Suprapubic skin (tissue), 4 donors: Measurements from ENCODE around the gene HOXA9. TPM values are rescaled to one million over a fixed set of nuclear protein-coding genes. Genes with fewer than 3 reads are reported as not detected.
A peak's percentile ranks its signal among the peaks of the same experiment; 100 is the strongest.

ENCODE experiments used
- DNase-seq, 2 donors: peaks; one replicate each; pipeline ENCODE4 v3.0.0-alpha.2; 2019; ENCODE audit warnings: low spot score in 2 of 2
- H3K27ac ChIP-seq: fragments of 200-600 bp; sonication (generic); one replicate; pipeline ENCODE4 v1.5.1; 2019
- H3K27me3 ChIP-seq: fragments of 200-600 bp; sonication (generic); one replicate; pipeline ENCODE4 v1.5.1; 2019
- H3K36me3 ChIP-seq: fragments of 200-600 bp; sonication (generic); one replicate; pipeline ENCODE4 v1.5.1; 2019
- H3K4me1 ChIP-seq: fragments of 200-600 bp; sonication (generic); one replicate; pipeline ENCODE4 v1.5.1; 2019
- H3K4me3 ChIP-seq: fragments of 200-600 bp; sonication (generic); one replicate; pipeline ENCODE4 v1.5.1; 2019; ENCODE audit warnings: mild to moderate bottlenecking
- H3K9me3 ChIP-seq: fragments of 200-600 bp; sonication (generic); one replicate; pipeline ENCODE4 v1.5.1; 2019
- EP300 ChIP-seq: sonication (generic); formaldehyde crosslinking; IDR thresholded peaks from one replicate; pipeline ENCODE4 v1.6.1; 2017; ENCODE audit warnings: antibody characterized with exemption
- POLR2A ChIP-seq, 2 donors: fragments of 450-650 bp; IDR thresholded peaks; one replicate each; pipeline ENCODE4 v1.6.1; 2017; ENCODE audit warnings: antibody characterized with exemption in 2 of 2, mild to moderate bottlenecking in 2 of 2, moderate library complexity in 2 of 2
- POLR2AphosphoS5 ChIP-seq, 3 donors: sonication (generic); formaldehyde crosslinking; IDR thresholded peaks; one replicate each; pipeline ENCODE4 v1.6.1; 2017; ENCODE audit warnings: antibody characterized with exemption in 3 of 3
- WGBS: methylation state at CpG from one replicate; pipeline ENCODE4 v1.1.5; 2018; 5-methylcytosine and 5-hydroxymethylcytosine counted together
- total RNA-seq, 4 donors: library from RNA; depleted of rRNA; stranded (reverse); fragments of >200 nt; gene quantifications; one replicate each; pipeline ENCODE4 v1.1.0, GENCODE V29; 2016
- TF ChIP-seq, protein P1 (sequence below), 2 donors: fragments of 200-600 bp in 1 of 2; fragments of 450-650 bp in 1 of 2; sonication (generic) in 1 of 2; IDR thresholded peaks; one replicate each; pipeline ENCODE4 v1.5.1; 2016 to 2019; ENCODE audit warnings: antibody characterized with exemption in 2 of 2, mild to moderate bottlenecking in 1 of 2, moderate library complexity in 1 of 2

Gene HOXA9
- total RNA-seq, 4 donors from 2014 or later = 26.7 to 64.8 (median 48.7) TPM

DNA sequence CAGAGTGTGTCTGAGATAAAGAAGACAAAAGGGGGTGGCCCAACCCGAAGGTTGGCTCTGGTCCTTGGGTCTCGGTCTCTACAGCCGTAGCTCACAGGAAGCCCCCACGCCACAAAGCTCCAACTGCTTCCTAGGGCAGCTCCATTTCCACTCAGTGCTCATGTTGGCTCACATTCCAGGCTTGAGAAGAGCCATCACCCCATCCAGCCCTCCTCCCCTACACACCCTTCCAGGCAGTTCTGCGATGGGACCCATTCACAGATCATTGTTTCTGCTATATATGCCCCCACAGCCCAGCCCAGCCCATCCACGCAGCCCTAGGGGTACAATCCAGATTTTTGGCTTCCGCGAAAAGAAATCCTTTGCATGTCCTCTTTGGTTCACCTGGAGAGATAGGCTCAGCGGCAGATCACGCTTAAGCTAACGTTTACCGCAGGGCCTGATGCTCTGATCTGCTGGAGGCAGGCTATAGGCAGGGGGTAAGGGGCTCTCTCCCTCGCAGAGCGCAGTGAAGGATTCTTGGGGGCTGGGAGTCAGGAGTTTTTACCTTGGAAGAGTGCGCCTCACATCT is 25.9 kb upstream of the HOXA9 start:
- TF ChIP-seq, protein P1, sequence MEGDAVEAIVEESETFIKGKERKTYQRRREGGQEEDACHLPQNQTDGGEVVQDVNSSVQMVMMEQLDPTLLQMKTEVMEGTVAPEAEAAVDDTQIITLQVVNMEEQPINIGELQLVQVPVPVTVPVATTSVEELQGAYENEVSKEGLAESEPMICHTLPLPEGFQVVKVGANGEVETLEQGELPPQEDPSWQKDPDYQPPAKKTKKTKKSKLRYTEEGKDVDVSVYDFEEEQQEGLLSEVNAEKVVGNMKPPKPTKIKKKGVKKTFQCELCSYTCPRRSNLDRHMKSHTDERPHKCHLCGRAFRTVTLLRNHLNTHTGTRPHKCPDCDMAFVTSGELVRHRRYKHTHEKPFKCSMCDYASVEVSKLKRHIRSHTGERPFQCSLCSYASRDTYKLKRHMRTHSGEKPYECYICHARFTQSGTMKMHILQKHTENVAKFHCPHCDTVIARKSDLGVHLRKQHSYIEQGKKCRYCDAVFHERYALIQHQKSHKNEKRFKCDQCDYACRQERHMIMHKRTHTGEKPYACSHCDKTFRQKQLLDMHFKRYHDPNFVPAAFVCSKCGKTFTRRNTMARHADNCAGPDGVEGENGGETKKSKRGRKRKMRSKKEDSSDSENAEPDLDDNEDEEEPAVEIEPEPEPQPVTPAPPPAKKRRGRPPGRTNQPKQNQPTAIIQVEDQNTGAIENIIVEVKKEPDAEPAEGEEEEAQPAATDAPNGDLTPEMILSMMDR (IDR thresholded peaks at IDR 0.05) = no peak
- TF ChIP-seq EP300 (no peak), POLR2A (IDR thresholded peaks at IDR 0.05) (no peak), POLR2AphosphoS5 (IDR thresholded peaks at IDR 0.05) (no peak)
- Histone ChIP-seq H3K27me3 (peaks cover 98% of the 10 kb centered on the region), H3K27ac (no peak overlapping the region), H3K4me1 (peaks cover 35% of the 10 kb centered on the region), H3K9me3 (no peaks in the 10 kb centered on the region), H3K4me3 (no peak overlapping the region), H3K36me3 (no peaks in the 10 kb centered on the region)
- WGBS = 88% methylated on average over 15 of the region's 15 CpGs
- DNase-seq = peak; percentile 45 to 63

DNA sequence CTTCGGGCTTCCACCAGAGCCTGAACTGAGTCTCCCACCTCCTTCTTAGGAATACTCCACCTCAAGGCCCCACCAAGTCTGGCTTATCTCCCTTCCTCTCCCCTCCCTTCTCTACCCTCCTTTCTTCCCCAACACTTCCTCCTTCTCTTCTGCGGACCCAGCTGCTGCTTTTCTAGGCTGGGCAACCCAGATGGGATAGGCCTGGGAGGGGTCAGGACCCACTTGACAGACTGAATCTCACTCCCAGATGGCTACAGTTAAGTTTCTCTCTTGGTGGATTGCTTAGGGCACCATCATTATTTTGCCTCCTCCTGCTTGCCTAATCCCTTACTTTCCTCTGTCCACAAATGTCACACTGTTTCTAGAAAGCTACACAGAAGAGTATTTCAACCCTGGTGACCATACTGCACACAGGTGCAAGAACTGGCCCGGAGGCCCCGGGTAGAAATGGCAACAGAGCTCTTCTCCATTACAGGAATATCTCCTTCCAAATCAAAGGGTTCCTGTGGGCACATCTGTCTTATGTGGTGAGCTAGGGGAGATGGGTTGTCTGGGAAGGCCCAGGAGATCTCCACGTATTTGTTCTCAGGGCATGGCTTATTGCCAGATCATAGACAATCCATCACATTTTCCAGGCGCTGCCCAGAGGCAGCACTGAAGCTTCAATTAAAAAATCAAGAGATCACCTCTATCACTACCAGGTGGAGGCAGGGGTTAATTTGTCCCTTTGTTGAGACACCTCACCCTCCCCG is 24.8 kb upstream of the HOXA9 start:
- Histone ChIP-seq H3K27me3 (peaks cover 98% of the 10 kb centered on the region), H3K4me3 (no peak overlapping the region), H3K27ac (no peak overlapping the region), H3K4me1 (peaks cover 45% of the 10 kb centered on the region), H3K36me3 (no peaks in the 10 kb centered on the region), H3K9me3 (no peaks in the 10 kb centered on the region)
- TF ChIP-seq POLR2AphosphoS5 (IDR thresholded peaks at IDR 0.05) (no peak), POLR2A (IDR thresholded peaks at IDR 0.05) (no peak)
- TF ChIP-seq, protein P1 (IDR thresholded peaks at IDR 0.05) = no peak
- WGBS = 75% methylated on average over 7 of the region's 7 CpGs
- peak; percentile 21 to 29 for DNase-seq

DNA sequence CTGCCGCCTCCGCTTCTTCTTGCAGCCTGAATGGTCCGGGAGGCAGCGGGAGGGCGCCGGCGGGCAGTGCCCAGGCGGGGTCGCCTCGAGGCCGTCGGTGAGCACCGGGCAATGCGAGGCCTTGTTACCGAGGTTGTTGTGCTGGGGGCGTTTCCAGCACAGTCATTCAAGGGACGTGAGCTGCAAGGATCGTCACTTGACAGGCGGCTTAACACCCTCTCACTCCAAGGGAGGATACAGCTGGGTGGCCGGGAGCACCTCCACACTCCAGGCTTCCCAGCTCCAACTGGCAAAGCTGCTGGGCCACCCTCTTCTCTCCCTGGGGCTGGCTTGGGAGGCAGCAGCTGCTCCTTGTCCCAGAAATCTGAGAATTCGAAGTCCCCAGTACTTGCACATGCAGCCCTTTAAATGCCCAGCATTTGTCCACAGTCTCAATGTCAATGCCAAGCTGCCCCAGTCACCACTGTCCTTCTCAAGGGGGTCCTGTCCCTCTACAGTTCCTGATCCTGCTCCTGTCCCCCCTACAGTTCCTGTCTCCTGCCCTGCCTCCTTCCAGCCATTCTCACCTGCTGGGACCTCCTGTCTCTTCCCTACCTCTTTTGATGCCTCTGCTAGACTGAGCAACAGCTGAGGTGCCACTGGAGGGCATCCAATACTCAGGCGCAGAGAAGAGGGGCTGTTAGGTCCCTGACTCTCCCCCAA is 24.1 kb upstream of the HOXA9 start:
- whole genome bisulfite sequencing = 78% methylated on average over 4 of the region's 22 CpGs
- Histone ChIP-seq H3K9me3 (no peaks in the 10 kb centered on the region), H3K36me3 (no peaks in the 10 kb centered on the region), H3K27me3 (peaks cover 98% of the 10 kb centered on the region), H3K27ac (no peak overlapping the region), H3K4me3 (peak overlapping the region; percentile 25), H3K4me1 (peaks cover 53% of the 10 kb centered on the region)
- DNase-seq = peak; percentile 59 to 74
- no peak for TF ChIP-seq POLR2A (IDR thresholded peaks at IDR 0.05)
- no peak for TF ChIP-seq EP300
- no peak for TF ChIP-seq POLR2AphosphoS5 (IDR thresholded peaks at IDR 0.05)
- TF ChIP-seq, protein P1 (IDR thresholded peaks at IDR 0.05) = no peak

DNA sequence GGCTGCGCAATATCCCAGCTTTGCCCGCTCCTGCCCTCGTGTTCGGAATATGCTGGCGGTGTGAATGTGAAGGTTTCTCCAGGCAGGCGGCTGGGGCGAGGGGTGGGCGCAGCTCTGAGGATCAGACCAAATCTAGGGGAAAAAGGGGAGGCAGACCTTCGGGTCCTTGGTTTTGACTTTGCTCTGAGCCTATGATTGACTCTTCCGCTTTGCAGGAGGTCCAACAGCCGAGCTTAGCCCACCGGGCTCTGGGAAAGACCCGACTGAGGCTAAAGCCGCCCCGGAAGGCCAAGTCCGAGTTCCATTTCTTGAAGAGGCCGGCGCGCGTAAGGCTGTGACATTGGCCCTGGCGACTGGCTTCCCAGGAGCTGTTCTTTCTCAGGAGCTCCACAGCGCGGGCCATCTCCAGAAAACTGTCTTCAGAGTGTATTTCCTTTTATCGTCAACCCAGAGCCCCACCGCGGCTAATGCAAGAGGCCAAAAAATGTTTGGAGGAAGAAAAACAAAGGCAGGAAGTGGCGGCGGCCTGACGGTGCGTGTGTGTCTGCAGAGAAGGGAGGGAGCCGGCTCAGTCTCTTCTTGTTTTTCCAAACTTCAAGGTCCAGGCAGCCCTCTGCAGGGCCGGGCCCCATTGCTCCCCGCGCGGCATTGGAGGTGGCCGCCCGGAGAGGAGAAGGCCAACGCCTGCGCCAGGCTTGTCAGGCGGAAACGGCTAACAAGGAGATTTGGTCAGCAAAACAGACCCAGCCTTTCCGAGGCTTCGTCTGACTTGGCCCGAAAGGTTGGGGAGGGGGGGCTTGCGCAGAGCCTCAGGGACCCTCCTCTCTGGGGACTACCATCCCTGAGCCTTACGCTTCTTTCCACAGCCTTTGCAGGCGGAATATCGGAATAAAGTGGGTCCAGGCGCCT is 23.3 kb upstream of the HOXA9 start:
- Histone ChIP-seq H3K4me1 (peaks cover 61% of the 10 kb centered on the region), H3K27me3 (peaks cover 98% of the 10 kb centered on the region)
- DNase-seq = peak in 1 of 2 donors; percentile 79

More for the DNA sequence above, 23.3 kb upstream of the HOXA9 start:
- H3K36me3 ChIP-seq = no peaks in the 10 kb centered on the region
- H3K27ac ChIP-seq = no peak overlapping the region
- H3K9me3 ChIP-seq = no peaks in the 10 kb centered on the region
- WGBS = 38% methylated on average over 46 of the region's 49 CpGs
- TF ChIP-seq POLR2AphosphoS5 (IDR thresholded peaks at IDR 0.05) = no peak
- no peak for TF ChIP-seq EP300
- TF ChIP-seq POLR2A (IDR thresholded peaks at IDR 0.05) = no peak
- TF ChIP-seq, protein P1 (IDR thresholded peaks at IDR 0.05) = no peak
- H3K4me3 ChIP-seq = peak overlapping the region; percentile 25
